ENCODE results near the gene FUT2. TPM values are rescaled to one million over a fixed set of nuclear protein-coding genes. Genes with fewer than 3 reads are reported as not detected.

Gene FUT2
- total RNA-seq, 1 experiment from 2014 or later: 12.5 TPM

- ATAC-seq: 0 out of 2 replicates have a peak, but pooled peaks have one; percentile 18
- no peak for DNase-seq (ENCODE audit: low read depth, low spot score)
- CTCF ChIA-PET: interaction anchor here (0.9 to 2.4 kb wide), 2 partner anchors 60 to 62 kb away, joined by 3 to 16 read pairs; no protein-coding TSS in a partner anchor
These were observed 41.7 kb downstream of the FUT2 start for GRCh38 chr19:48737360-48737998.

More at GRCh38 chr19:48737360-48737998, 41.7 kb downstream of the FUT2 start:
- ChIA-PET RAD21 (ENCODE audit: low non-redundant PET in 1 of 2, low total read pairs in 2 of 2, uncharacterized antibody in 2 of 2, unreplicated experiment in 2 of 2) (no interaction called here), POLR2A (no interaction called here)
- no peak overlapping the region for H3K4me3 ChIP-seq (replicated peaks in 1 of 2; ENCODE audit: low read depth in 1 of 2, low read length in 2 of 2)
- H3K36me3 ChIP-seq (ENCODE audit: control insufficient read depth in 1 of 2, insufficient read depth in 2 of 2, low read length in 2 of 2): no peaks in the 10 kb centered on the region
- no peak overlapping the region for H2AFZ ChIP-seq (ENCODE audit: low read depth, low read length, poor library complexity, severe bottlenecking)
- intact Hi-C loops (cut with micrococcal nuclease): no loop called here
- TF ChIP-seq REST (IDR thresholded peaks at IDR 0.05; ENCODE audit: low read depth): no peak
- TF ChIP-seq SRF (IDR thresholded peaks at IDR 0.05; ENCODE audit: low read depth): no peak
- TF ChIP-seq MAX (IDR thresholded peaks at IDR 0.05): no peak
- no peak for TF ChIP-seq EGR1 (IDR thresholded peaks at IDR 0.05; ENCODE audit: low read depth)
- TF ChIP-seq ELF1 (IDR thresholded peaks at IDR 0.05; ENCODE audit: borderline replicate concordance, low read depth): no peak
- TF ChIP-seq ZBTB33 (IDR thresholded peaks at IDR 0.05; ENCODE audit: extremely low read depth, insufficient replicate concordance, low read length): no peak
- no peak for TF ChIP-seq FOSL1 (IDR thresholded peaks at IDR 0.05; ENCODE audit: low read depth)
- TF ChIP-seq SP1 (IDR thresholded peaks at IDR 0.05; ENCODE audit: low read depth): no peak
- no peak for TF ChIP-seq CBX3 (IDR thresholded peaks at IDR 0.05; ENCODE audit: low read depth)
- no peak for TF ChIP-seq TCF7L2 (IDR thresholded peaks at IDR 0.05; ENCODE audit: borderline replicate concordance, extremely low read depth, insufficient read depth, insufficient read length)
- TF ChIP-seq SIN3A (IDR thresholded peaks at IDR 0.05; ENCODE audit: low read depth): no peak
- TF ChIP-seq ZNF274 (IDR thresholded peaks at IDR 0.05; ENCODE audit: low read depth, low read length): no peak
- TF ChIP-seq CTCF (IDR thresholded peaks at IDR 0.05 in 2 of 3, conservative IDR thresholded peaks at IDR 0.05 in 1 of 3; ENCODE audit: borderline replicate concordance in 1 of 3, insufficient read depth in 1 of 3, low read depth in 2 of 3, low read length in 2 of 3): no peak
- H3K4me2 ChIP-seq (ENCODE audit: low read length): peak overlapping the region; percentile 58; the same call in 1 of the 2 replicates
- peaks cover 25 to 40% of the 10 kb centered on the region in 2 experiments for H3K4me1 ChIP-seq (ENCODE audit: control insufficient read depth in 1 of 2, insufficient read depth in 2 of 2, low read length in 2 of 2)
- no peaks in the 10 kb centered on the region for H4K20me1 ChIP-seq (ENCODE audit: insufficient read depth)
- H3K9ac ChIP-seq (ENCODE audit: low read length): no peak overlapping the region
- no peaks in the 10 kb centered on the region for H3K9me2 ChIP-seq (ENCODE audit: insufficient read depth)
- no TSS peak for BruUV-seq (replicated peaks)
- no peaks in the 10 kb centered on the region for H3K27me3 ChIP-seq (ENCODE audit: insufficient read depth, low read length)
- no peaks in the 10 kb centered on the region for H3K9me3 ChIP-seq (ENCODE audit: control insufficient read depth in 1 of 2, insufficient read depth in 1 of 2, low read depth in 1 of 2, low read length in 2 of 2)
- H3K27ac ChIP-seq (ENCODE audit: low read depth, low read length): peak overlapping the region; percentile 2; the same call in 1 of the 2 replicates
- H3K79me2 ChIP-seq (ENCODE audit: insufficient read depth, low read length): no peaks in the 10 kb centered on the region

Measured in HCT116 (cell line).